ENCODE measurements around the gene PRB3. TPM values are rescaled to one million over a fixed set of nuclear protein-coding genes. Genes with fewer than 3 reads are reported as not detected.
A peak's percentile ranks its signal among the peaks of the same experiment; 100 is the strongest.

The PRB3 gene
- total RNA-seq, 1 donor from 2014 or later = not detected

DNA sequence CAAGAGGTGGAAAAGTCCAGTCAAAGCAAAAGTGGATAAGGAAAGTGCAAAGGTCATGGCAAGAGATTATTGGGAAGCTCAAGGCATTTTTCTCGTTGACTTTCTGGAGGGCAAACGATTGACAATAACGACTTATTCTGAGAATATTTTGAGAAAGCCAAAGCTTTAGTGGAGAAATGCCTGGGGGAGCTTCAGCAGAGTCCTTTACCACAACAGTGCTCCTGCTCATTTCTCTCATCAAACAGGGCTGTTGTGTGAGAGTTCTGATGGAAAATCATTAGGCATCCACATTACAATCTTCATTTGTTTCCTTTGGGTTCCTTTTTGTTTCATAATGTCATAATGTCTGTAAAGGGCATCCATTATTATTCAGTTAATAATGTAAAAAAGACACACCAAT lies 26.9 kb downstream of the PRB3 start:
- Mint-ChIP-seq H3K4me3 (no peak overlapping the region), H3K4me1 (no peaks in the 10 kb centered on the region), H3K9me3 (peaks cover 4% of the 10 kb centered on the region), H3K36me3 (no peaks in the 10 kb centered on the region), H3K27ac (no peak overlapping the region), H3K27me3 (ENCODE audit: low read depth) (no peaks in the 10 kb centered on the region)
- DNase-seq (ENCODE audit: low spot score in 2 of 2, unreplicated experiment in 2 of 2) = no peak
- TF ChIP-seq, protein P1, sequence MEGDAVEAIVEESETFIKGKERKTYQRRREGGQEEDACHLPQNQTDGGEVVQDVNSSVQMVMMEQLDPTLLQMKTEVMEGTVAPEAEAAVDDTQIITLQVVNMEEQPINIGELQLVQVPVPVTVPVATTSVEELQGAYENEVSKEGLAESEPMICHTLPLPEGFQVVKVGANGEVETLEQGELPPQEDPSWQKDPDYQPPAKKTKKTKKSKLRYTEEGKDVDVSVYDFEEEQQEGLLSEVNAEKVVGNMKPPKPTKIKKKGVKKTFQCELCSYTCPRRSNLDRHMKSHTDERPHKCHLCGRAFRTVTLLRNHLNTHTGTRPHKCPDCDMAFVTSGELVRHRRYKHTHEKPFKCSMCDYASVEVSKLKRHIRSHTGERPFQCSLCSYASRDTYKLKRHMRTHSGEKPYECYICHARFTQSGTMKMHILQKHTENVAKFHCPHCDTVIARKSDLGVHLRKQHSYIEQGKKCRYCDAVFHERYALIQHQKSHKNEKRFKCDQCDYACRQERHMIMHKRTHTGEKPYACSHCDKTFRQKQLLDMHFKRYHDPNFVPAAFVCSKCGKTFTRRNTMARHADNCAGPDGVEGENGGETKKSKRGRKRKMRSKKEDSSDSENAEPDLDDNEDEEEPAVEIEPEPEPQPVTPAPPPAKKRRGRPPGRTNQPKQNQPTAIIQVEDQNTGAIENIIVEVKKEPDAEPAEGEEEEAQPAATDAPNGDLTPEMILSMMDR (IDR thresholded peaks at IDR 0.05; ENCODE audit: unreplicated experiment) = no peak

DNA sequence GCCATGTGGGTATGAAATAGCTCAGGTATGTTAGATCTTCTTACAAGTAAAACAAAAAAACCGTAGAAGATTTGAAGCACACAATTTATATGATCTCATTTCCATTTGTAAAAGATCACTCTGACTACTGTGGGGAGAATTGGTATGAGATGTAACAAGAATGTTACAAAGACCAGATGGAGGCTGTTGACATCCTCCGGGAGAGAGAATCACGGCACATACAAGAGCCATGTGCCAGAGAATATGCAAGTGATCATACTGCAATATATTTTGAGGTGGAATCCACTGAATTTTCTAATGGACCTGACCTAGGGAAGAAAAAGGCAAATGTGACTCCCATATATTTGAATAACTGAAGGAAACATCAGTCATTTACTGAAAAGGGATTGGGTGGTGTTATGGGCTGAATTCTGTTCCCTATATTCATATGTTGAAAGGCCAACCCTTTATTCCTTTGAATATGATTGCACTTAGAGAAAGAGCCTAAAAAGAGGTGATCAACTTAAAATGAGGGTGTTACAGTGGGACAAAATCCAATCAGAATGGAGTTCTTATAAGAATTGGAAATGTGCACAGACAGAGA lies 29.1 kb downstream of the PRB3 start:
- DNase-seq (ENCODE audit: low spot score in 2 of 2, unreplicated experiment in 2 of 2) = no peak
- TF ChIP-seq, protein P1 (IDR thresholded peaks at IDR 0.05; ENCODE audit: unreplicated experiment) = no peak
- no peaks in the 10 kb centered on the region for H3K4me1 Mint-ChIP-seq
- no peak overlapping the region for H3K4me3 Mint-ChIP-seq
- H3K27me3 Mint-ChIP-seq (ENCODE audit: low read depth) = no peaks in the 10 kb centered on the region
- H3K9me3 Mint-ChIP-seq = peaks cover 9% of the 10 kb centered on the region
- no peak overlapping the region for H3K27ac Mint-ChIP-seq
- H3K36me3 Mint-ChIP-seq = no peaks in the 10 kb centered on the region

DNA sequence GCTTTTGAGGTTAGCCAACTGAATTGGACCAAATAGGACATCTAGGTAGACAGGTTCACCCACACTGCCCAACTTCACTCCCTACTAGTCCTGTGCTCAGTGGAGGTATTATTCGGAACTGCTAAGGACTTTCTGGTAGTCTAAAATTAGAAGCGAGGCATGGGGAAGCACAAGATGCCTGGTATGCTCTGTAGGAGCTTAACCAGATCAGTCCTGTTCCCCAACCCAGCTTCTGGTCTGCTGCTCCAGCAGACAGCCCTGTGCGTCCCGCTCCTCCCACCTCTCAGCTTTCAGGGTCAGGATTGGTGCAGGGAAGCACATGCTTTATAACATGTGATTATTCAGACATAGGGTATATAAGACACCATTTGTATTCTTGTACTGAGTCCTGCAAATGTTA lies 31.2 kb downstream of the PRB3 start:
- TF ChIP-seq, protein P1 (IDR thresholded peaks at IDR 0.05; ENCODE audit: unreplicated experiment) = no peak
- Mint-ChIP-seq H3K4me1 (no peaks in the 10 kb centered on the region), H3K27ac (no peak overlapping the region), H3K4me3 (no peak overlapping the region), H3K36me3 (no peaks in the 10 kb centered on the region), H3K27me3 (ENCODE audit: low read depth) (no peaks in the 10 kb centered on the region), H3K9me3 (peaks cover 9% of the 10 kb centered on the region)
- no peak for DNase-seq (ENCODE audit: low spot score in 2 of 2, unreplicated experiment in 2 of 2)

DNA sequence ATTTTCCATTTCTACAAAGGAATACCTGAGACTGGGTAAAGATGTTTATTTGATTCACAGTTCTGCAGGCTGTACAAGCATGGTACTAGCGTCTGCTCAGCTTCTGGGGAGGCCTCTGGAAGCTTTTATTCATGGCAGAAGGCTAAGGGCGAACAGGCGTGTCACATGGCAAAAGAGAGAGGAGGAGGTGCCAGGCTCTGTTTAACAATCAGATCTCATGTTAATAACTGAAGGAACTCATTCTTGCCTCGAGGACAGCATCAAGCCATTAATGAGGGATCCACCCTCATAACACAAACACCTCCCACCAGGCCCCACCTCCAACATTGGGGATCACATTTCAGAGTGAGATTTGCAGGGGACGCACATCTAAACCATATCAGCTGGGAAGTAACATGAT lies 36.0 kb downstream of the PRB3 start:
- Mint-ChIP-seq H3K9me3 (peaks cover 9% of the 10 kb centered on the region), H3K4me1 (no peaks in the 10 kb centered on the region), H3K27ac (no peak overlapping the region), H3K27me3 (ENCODE audit: low read depth) (no peaks in the 10 kb centered on the region), H3K4me3 (no peak overlapping the region), H3K36me3 (no peaks in the 10 kb centered on the region)
- DNase-seq (ENCODE audit: low spot score in 2 of 2, unreplicated experiment in 2 of 2) = no peak
- TF ChIP-seq, protein P1 (IDR thresholded peaks at IDR 0.05; ENCODE audit: unreplicated experiment) = no peak

DNA sequence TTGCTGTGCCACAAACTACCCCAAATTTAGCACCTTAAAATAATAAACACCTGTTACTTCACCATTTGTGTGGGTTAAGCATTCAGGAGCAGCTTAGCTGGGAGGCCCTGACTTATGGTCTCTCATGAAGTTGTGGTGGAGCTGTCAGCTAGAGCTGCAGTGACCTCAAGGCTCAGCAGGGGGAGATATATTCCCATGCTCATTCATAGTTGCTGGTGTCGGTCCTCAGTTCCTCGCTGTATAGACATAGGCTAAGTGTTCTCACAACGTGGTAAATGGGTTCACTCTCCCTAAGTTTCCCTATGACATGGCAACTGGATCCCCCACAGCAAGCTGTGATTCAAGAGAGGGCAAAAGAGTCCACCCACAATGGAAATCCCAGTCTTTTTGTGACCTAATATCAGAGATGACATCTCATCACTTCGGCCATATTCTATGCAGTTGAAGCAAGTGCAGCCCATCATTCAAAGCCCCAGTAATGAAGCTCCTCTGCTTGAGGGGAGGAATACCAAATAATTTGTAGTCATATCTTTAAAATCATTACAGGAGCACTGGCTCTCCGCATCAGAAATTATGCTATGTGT lies 41.1 kb downstream of the PRB3 start:
- H3K4me1 Mint-ChIP-seq = no peaks in the 10 kb centered on the region
- peak in 1 of 2 experiments; percentile 40 for DNase-seq (ENCODE audit: low spot score in 2 of 2, unreplicated experiment in 2 of 2)
- TF ChIP-seq, protein P1 (IDR thresholded peaks at IDR 0.05; ENCODE audit: unreplicated experiment) = peak; percentile 55

More for the DNA sequence above, 41.1 kb downstream of the PRB3 start:
- no peaks in the 10 kb centered on the region for H3K9me3 Mint-ChIP-seq
- no peak overlapping the region for H3K27ac Mint-ChIP-seq
- no peaks in the 10 kb centered on the region for H3K36me3 Mint-ChIP-seq
- H3K27me3 Mint-ChIP-seq (ENCODE audit: low read depth) = peaks cover 9% of the 10 kb centered on the region
- no peak overlapping the region for H3K4me3 Mint-ChIP-seq
